ENCODE measurements around the gene ZNF699. TPM values are rescaled to one million over a fixed set of nuclear protein-coding genes. Genes with fewer than 3 reads are reported as not detected.

Gene ZNF699
- 10 to 100 TPM in 4 of 6 donors, 1 to 10 TPM in 2; 6.8 to 20.2 (median 15.9) TPM for total RNA-seq

- Histone ChIP-seq H3K4me1 (peaks cover 11 to 17% (median 14%) of the 10 kb centered on the region in 4 donors), H3K9me3 (peaks cover 0 to 18% (median 4%) of the 10 kb centered on the region in 4 donors), H3K27ac (peak within 1 kb of the TSS; percentile 92 to 99 (median 96)), H3K27me3 (no peaks in the 10 kb centered on the region), H3K4me3 (peak within 1 kb of the TSS; percentile 72 to 90 (median 86)), H3K36me3 (peaks cover 2 to 10% (median 5%) of the 10 kb centered on the region in 4 donors)
- peak; percentile 99 for ATAC-seq (ENCODE audit: low FRiP score in 2 of 2)
- peak; percentile 95 to 98 for DNase-seq
- WGBS, 2 donors = 1 to 3% methylated on average over 38 to 61 of the region's 63 CpGs
- peak in 3 of 4 donors; percentile 39 to 92 (median 88) for TF ChIP-seq POLR2A (IDR thresholded peaks at IDR 0.05)
- TF ChIP-seq CTCF (IDR thresholded peaks at IDR 0.05) = peak in 2 of 6 experiments; percentile 22 to 25
- peak in 1 of 4 donors; percentile 29 for TF ChIP-seq EP300 (IDR thresholded peaks at IDR 0.05)
- TF ChIP-seq POLR2AphosphoS5 (IDR thresholded peaks at IDR 0.05) = peak; percentile 83 to 88
Measured at GRCh38 chr19:9309139-9309973, at the start of gene ZNF699. Gene ZNF699, minus strand, starts transcription at chr19:9309838. Its CDS starts 4,719 bp downstream, at chr19:9305119.

GRCh38 chr19:9354651-9355050 lies 45.0 kb upstream of the ZNF699 start:
- DNase-seq (no peak), ATAC-seq (ENCODE audit: low FRiP score in 2 of 2) (no peak)
- Histone ChIP-seq H3K4me1 (no peaks in the 10 kb centered on the region), H3K4me3 (no peak overlapping the region), H3K27ac (no peak overlapping the region), H3K27me3 (no peaks in the 10 kb centered on the region), H3K36me3 (peaks cover 0 to 20% (median 4%) of the 10 kb centered on the region in 4 donors), H3K9me3 (peaks cover 41 to 97% (median 93%) of the 10 kb centered on the region in 4 donors)
- TF ChIP-seq EP300 (IDR thresholded peaks at IDR 0.05) (no peak), CTCF (IDR thresholded peaks at IDR 0.05) (no peak), POLR2A (IDR thresholded peaks at IDR 0.05) (no peak)
- 91 to 97% methylated on average over 2 of the region's 2 CpGs for WGBS, 2 donors

GRCh38 chr19:9353011-9353410 lies 43.4 kb upstream of the ZNF699 start:
- Histone ChIP-seq H3K36me3 (peaks cover 0 to 22% (median 2%) of the 10 kb centered on the region in 4 donors), H3K4me1 (no peaks in the 10 kb centered on the region), H3K27ac (no peak overlapping the region), H3K9me3 (peaks cover 54 to 99% (median 96%) of the 10 kb centered on the region in 4 donors), H3K4me3 (no peak overlapping the region), H3K27me3 (no peaks in the 10 kb centered on the region)
- no peak for ATAC-seq (ENCODE audit: low FRiP score in 2 of 2)
- TF ChIP-seq EP300 (IDR thresholded peaks at IDR 0.05) = no peak
- TF ChIP-seq POLR2A (IDR thresholded peaks at IDR 0.05) = no peak
- TF ChIP-seq CTCF (IDR thresholded peaks at IDR 0.05) = no peak
- no peak for TF ChIP-seq POLR2AphosphoS5 (IDR thresholded peaks at IDR 0.05)
- no peak for DNase-seq

- no peak for ATAC-seq (ENCODE audit: low FRiP score in 2 of 2)
- Histone ChIP-seq H3K4me3 (no peak overlapping the region), H3K27me3 (no peaks in the 10 kb centered on the region), H3K4me1 (no peaks in the 10 kb centered on the region), H3K27ac (no peak overlapping the region), H3K36me3 (peaks cover 0 to 18% (median 0%) of the 10 kb centered on the region in 4 donors), H3K9me3 (peaks cover 55 to 99% (median 96%) of the 10 kb centered on the region in 4 donors)
- TF ChIP-seq EP300 (IDR thresholded peaks at IDR 0.05) (no peak), POLR2AphosphoS5 (IDR thresholded peaks at IDR 0.05) (no peak), POLR2A (IDR thresholded peaks at IDR 0.05) (no peak), CTCF (IDR thresholded peaks at IDR 0.05) (no peak)
- WGBS, 2 donors = 96 to 97% methylated on average over 2 of the region's 2 CpGs
- no peak for DNase-seq
Measured at GRCh38 chr19:9352505-9352904, 42.9 kb upstream of the ZNF699 start.
